NCI-H2107 (cell line): ENCODE measurements around the gene DRAXIN.

Experiments
- DNase-seq: peaks from one replicate; lab custom pipeline; 2025; lab: John Stamatoyannopoulos, UW

Gene DRAXIN

DNA sequence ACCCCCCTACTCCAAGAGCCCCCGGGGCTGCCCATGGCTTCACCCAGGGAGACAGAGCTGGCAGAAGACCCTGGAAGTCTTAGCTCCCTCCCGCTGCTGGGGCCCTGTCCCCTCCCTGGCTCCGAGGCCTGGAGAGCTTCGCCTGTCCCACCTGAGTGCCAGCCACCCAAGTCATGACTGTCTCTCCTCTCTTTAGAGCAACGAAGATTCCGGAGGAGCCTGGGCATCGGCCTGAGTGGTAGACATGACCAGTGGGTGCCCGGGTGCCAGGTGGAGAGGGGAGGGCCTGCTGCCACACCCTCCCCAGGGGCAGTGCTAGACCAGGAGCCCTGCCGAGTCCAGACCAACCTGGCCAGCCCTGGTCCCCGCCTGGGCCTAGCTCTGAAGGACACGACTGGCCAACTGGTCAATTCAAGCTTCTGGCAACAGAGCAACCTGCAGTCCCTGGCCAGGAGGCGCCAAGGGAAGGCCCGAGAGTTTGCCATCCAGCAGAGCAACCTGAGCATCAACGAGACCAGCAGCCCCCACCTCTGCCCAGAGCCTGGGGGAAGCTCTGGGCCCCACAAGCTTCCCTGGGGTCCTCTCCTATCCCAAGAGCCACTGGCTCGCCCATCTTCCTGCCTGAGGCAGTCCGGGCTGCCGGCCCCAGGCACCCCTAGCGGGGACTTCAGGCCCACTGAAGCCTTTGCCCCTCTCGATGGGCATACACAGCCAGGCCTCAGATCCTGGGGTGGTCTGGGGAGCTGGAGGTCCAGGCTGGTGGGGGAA lies 74.3 kb downstream of the DRAXIN start:
- no peak for DNase-seq

DNA sequence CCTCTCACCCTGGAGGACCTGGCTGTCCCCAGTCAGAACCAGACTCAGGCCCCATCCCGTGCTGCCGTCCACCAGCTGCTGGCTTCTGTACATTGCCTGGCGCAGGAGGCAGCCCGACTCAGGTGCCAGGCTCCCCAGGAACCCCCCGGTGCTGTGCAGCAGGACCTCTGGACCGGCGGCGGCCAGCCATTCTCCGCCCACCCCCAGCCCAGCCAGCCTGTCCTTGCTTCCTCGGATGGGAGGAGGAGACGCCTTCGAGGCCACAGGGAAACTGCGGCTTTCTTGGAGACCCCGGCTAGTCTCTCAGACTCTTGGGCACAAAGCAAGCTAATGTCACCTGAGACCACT lies 74.9 kb downstream of the DRAXIN start:
- DNase-seq = no peak

DNA sequence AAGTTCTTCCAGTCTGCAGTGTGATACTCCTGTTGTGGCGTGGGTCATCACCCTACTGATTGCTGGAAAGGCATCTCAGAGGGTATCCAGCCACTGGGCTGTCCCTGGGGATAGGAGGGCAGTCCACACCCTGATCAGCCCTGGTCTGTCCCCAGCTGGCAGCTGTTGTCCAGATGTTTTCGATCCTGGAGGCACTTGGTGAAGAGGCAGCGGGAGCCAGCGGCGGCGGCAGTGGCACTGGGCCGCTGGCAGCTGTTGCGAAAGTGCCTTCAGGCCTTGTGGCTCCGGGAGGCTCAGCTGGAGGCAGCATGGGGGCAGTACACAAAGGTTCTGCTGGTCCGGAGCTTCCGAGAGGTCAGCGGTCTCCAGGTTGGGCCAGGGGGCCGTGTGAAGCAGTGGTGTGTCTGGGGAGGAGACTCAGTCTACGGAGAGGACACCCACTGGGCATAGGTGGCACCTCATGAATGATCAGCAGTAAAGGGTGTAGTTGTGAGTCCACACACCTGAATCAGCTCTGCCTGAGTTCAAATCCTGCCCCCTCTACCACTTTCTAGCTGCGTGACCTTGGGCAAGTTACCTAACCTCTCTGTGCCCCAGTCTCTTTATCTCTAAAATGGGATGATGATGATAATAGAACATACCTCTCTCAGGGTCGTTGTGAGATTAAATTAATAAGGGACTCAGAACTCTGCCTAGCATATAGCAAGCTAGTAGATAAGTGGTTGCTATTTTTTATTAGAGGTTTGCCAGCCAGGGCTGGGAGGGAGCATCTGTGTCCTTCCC lies 76.6 kb downstream of the DRAXIN start:
- no peak for DNase-seq

DNA sequence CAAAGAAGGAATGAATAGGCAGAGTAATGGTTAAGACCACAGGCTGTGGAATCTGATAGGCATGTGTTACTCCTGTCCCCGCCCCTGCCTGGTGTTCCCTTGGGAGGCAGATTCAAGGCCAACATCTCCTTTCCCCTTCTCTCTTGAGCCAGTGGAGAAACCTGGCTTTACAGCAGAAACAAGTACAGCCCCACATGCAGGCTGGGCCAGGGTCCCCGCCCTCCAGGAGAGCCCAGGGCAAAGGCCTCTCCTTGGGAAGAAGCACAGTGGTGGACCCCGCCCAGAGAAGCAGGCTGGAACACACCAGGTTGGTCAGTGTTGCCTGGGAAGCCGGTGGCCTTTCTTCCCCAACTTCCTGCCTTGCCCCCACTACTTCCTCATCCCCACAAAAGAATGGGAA lies 77.3 kb downstream of the DRAXIN start:
- no peak for DNase-seq

DNA sequence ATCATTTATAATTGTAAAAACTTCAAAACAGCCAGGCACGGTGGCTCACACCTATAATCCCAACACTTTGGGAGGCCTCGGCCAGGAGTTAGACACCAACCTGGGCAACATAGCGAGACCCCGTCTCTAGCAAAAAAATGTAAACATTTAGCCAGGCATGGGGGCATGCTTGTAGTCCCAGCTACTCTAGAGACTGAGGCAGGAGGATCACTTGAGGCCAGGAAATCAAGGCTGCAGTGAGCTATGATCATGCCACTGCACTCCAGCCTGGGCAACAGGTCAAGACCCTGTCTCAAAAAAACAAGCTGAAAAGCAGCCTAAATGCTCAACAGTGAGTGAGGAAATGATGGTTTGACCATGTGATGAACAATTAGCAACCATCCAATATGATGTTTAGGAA lies 77.8 kb downstream of the DRAXIN start:
- no peak for DNase-seq

DNA sequence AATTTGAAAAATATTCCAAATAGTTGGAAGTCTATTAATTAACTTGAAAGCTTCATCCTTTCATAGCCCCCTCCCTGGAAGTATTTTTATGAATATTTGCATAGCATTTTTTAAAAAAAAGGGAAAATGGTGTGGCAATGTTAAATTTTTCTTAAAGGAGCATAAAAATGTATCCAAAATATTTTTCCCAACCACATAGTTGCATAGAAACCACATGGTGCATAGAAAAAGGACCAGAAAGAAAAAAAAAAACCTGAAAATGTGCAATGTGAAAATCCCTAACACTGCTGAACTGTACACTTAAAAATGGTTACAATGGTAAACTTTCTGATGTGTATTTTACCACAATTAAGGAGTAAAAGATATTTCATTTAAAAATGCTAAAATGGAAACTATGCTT lies 78.5 kb downstream of the DRAXIN start:
- DNase-seq = no peak

DNA sequence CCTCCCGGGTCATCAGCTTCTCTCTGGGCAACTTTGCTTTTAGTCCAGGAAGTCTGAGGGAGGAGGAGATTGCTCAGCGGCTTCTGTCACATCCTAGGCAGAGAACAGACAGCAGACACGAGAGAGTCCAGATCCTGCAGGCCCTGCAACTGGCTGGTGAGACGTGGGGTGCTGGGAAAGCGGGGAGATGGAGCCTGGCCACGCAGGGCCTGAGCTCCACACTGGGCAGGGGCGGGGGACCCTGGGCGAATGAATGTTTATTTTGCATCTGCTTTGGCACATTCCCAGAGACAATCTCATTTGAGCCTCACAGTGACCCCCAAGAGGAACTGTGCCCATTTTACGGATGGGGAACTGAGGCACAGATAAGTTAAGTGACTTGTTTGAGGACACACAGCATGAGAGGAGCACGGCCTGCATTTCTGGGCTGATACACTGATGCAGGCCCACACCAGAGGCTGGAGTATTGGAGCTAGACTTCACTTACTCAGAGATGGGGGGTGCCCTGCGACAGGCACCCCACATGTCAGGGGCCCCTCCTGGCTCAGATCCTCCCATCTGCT lies 80.1 kb downstream of the DRAXIN start:
- no peak for DNase-seq

DNA sequence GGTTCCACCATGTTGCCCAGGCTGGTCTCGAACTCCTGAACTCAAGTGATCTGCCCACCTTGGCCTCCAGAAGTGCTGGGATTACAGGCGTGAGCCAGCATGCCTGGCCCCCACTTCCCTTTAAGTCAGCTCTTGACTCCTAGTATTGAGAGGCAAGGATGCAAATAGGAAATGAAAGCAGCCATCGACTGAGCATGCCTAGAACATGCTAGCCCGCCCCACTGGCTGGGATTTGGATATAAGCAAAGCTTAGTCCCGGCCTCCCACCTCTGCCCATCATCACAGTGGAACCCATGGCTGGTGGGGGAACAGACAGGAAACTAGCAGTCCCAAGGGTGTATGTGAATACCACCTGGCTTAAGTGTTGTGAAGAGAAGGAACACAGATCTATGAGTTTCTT lies 80.9 kb downstream of the DRAXIN start:
- DNase-seq = no peak

DNA sequence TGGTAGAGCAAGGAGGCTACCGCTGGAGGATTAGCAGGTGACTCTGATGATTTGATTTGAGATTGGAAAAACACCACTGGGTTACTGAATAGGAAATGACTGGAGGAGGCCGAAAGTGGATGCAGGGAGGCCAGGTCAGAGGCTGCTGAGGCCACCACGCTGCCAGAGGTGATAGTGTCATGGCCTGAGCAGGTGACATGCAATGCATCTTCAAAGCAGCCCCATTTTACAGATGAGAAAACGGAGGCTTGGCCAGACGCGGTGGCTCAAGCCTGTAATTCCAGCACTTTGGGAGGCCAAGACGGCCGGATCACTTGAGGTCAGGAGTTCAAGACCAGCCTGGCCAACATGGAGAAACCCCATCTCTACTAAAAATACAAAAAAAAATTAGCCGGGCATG lies 83.2 kb downstream of the DRAXIN start:
- DNase-seq = no peak
